ENCODE measurements around the gene NSRP1. TPM values are rescaled to one million over a fixed set of nuclear protein-coding genes. Genes with fewer than 3 reads are reported as not detected.
"Not testable (repeated sequence)": the region's sequence is repeated elsewhere in the genome, so short reads cannot be mapped to it uniquely, and the experiment has no call there.

NSRP1 gene
- total and polyA plus RNA-seq, 2 of the 4 experiments (the other 2 are of a cell fraction), result 3.4 to 14.2 TPM

DNA sequence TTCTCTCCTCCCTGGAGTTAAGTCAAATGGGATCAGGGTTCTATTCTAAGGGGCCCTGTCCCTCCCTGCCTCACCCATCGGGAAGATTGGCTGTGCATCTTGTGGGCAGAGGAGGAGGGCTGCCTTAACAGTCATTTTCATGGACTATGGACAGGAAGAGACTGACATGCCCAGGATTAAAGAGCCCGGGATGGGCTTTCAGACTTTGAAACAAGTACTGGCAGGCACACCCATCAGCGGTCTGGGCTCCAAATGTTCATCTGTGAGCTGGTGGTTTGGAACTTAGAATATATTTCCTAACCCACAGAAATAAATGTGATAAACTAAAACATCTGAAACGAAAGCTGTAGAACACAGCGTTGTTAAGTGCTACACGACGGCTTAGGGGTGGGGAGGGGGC lies 112.4 kb downstream of the NSRP1 start:
- Histone ChIP-seq H4K20me1 (ENCODE audit: insufficient read depth, low read length) (no peaks in the 10 kb centered on the region), H3K27me3 (ENCODE audit: control insufficient read depth, insufficient read depth, low read length) (peaks cover 63% of the 10 kb centered on the region), H2BK20ac (ENCODE audit: low read depth, low read length) (no peak overlapping the region), H3K27ac (ENCODE audit: insufficient read depth, low read length) (no peak overlapping the region), H2AFZ (replicated peaks; ENCODE audit: low read length, poor library complexity) (no peak overlapping the region), H4K5ac (ENCODE audit: low read depth, low read length) (no peak overlapping the region), H3K4me3 (ENCODE audit: insufficient read depth, low read depth, low read length) (no peak overlapping the region), H3K18ac (ENCODE audit: low read depth, low read length) (no peak overlapping the region), H3K56ac (ENCODE audit: extremely low read depth, insufficient read depth, low read length) (no peak overlapping the region), H2BK5ac (ENCODE audit: low read depth, low read length, poor library complexity, severe bottlenecking) (no peak overlapping the region), H3K9me3 (ENCODE audit: control insufficient read depth, insufficient read depth, low read length) (no peaks in the 10 kb centered on the region), H4K91ac (ENCODE audit: insufficient read depth, low read depth, low read length) (no peak overlapping the region), H2AK5ac (ENCODE audit: low read depth, low read length) (no peak overlapping the region), H3K9me1 (ENCODE audit: insufficient read depth, low read length) (0 out of 2 replicates have a peak, but pooled peaks cover 3% of the 10 kb centered on the region), H2BK120ac (ENCODE audit: low read depth, low read length) (no peak overlapping the region), H3K4me2 (ENCODE audit: low read depth, low read length) (no peak overlapping the region), H4K8ac (ENCODE audit: low read depth in 2 of 2, low read length in 2 of 2) (no peak overlapping the region), H2AK9ac (replicated peaks; ENCODE audit: low read depth, low read length, poor library complexity) (no peak overlapping the region), H2BK15ac (ENCODE audit: low read depth, low read length) (no peak overlapping the region), H3K14ac (replicated peaks; ENCODE audit: low read depth, low read length) (no peak overlapping the region), H3K4ac (ENCODE audit: low read depth, low read length) (no peak overlapping the region), H3K79me1 (ENCODE audit: low read depth in 1 of 2, low read length in 2 of 2) (no peaks in the 10 kb centered on the region), H3K4me1 (ENCODE audit: control insufficient read depth, insufficient read depth, low read length) (no peaks in the 10 kb centered on the region; the same call in 1 of the 2 replicates), H3K36me3 (ENCODE audit: control insufficient read depth, insufficient read depth, low read length) (no peaks in the 10 kb centered on the region), H3K9ac (ENCODE audit: low read depth, low read length) (no peak overlapping the region), H3K23ac (ENCODE audit: low read depth, low read length) (no peak overlapping the region)
- ChIA-PET CTCF (no interaction called here), POLR2A (ENCODE audit: unreplicated experiment) (no interaction called here)
- in situ Hi-C loops (cut with MboI; ENCODE audit: low sequenced_read_pairs) (no loop called here), intact Hi-C loops (cut with micrococcal nuclease) (no loop called here), dilution Hi-C loops (cut with HindIII; ENCODE audit: low sequenced_read_pairs, unreplicated experiment) (no loop called here)
- no peak for ATAC-seq (ENCODE audit: low read depth)
- WGBS, 2 experiments (ENCODE audit: extremely low coverage in 2 of 2, insufficient read length in 1 of 2), result no CpG with 5 or more reads among the region's 7 CpGs
- BruUV-seq (replicated peaks), result no TSS peak
- no peak for TF ChIP-seq MAFK (IDR thresholded peaks at IDR 0.05; ENCODE audit: low read depth, low read length)
- no peak for TF ChIP-seq FOS (IDR thresholded peaks at IDR 0.05; ENCODE audit: low read depth, low read length)
- TF ChIP-seq, protein P1, sequence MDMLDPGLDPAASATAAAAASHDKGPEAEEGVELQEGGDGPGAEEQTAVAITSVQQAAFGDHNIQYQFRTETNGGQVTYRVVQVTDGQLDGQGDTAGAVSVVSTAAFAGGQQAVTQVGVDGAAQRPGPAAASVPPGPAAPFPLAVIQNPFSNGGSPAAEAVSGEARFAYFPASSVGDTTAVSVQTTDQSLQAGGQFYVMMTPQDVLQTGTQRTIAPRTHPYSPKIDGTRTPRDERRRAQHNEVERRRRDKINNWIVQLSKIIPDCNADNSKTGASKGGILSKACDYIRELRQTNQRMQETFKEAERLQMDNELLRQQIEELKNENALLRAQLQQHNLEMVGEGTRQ (IDR thresholded peaks at IDR 0.05; ENCODE audit: low read depth, low read length), result no peak
- no peak for TF ChIP-seq POLR2A (IDR thresholded peaks at IDR 0.05; ENCODE audit: low read depth, low read length)
- TF ChIP-seq SMC3 (IDR thresholded peaks at IDR 0.05; ENCODE audit: low read depth, low read length), result no peak
- no peak for TF ChIP-seq CEBPB (IDR thresholded peaks at IDR 0.05; ENCODE audit: low read depth, low read length)
- DNase-seq, result no peak

DNA sequence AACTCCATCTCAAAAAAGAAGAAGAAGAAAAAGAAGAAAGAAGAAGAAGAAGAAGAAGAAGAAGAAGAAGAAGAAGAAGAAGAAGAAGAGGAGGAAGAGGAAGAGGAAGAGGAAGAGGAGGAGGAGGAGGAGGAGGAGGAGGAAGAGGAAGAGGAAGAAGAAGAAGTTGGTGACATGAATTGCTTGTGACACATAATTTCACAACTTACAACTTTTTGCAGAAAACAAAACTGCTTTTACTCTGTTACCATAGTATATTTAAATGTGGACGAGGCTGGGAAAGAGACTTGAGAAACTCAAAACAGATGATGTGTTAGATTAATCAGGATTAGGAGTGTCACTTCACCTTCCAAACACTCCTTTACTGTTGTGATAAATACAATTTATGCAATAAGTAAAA lies 113.4 kb downstream of the NSRP1 start:
- WGBS, 2 experiments (ENCODE audit: extremely low coverage in 2 of 2, insufficient read length in 1 of 2), result no CpG with 5 or more reads among the region's 1 CpG
- in situ Hi-C loops (cut with MboI; ENCODE audit: low sequenced_read_pairs), result not testable (repeated sequence)

More for the DNA sequence above, 113.4 kb downstream of the NSRP1 start:
- dilution Hi-C loops (cut with HindIII; ENCODE audit: low sequenced_read_pairs, unreplicated experiment); H3K4me2 ChIP-seq (ENCODE audit: low read depth, low read length); H2BK15ac ChIP-seq (ENCODE audit: low read depth, low read length); H3K14ac ChIP-seq (replicated peaks; ENCODE audit: low read depth, low read length); H3K56ac ChIP-seq (ENCODE audit: extremely low read depth, insufficient read depth, low read length); H2BK120ac ChIP-seq (ENCODE audit: low read depth, low read length); H2BK5ac ChIP-seq (ENCODE audit: low read depth, low read length, poor library complexity, severe bottlenecking); CTCF ChIA-PET; H3K4ac ChIP-seq (ENCODE audit: low read depth, low read length); H3K9me1 ChIP-seq (ENCODE audit: insufficient read depth, low read length); H3K18ac ChIP-seq (ENCODE audit: low read depth, low read length); H2BK20ac ChIP-seq (ENCODE audit: low read depth, low read length); H3K4me1 ChIP-seq (ENCODE audit: control insufficient read depth, insufficient read depth, low read length); H3K9me3 ChIP-seq (ENCODE audit: control insufficient read depth, insufficient read depth, low read length); H4K5ac ChIP-seq (ENCODE audit: low read depth, low read length); H3K36me3 ChIP-seq (ENCODE audit: control insufficient read depth, insufficient read depth, low read length); H3K79me1 ChIP-seq (ENCODE audit: low read depth in 1 of 2, low read length in 2 of 2); H4K8ac ChIP-seq (ENCODE audit: low read depth in 2 of 2, low read length in 2 of 2); H2AK5ac ChIP-seq (ENCODE audit: low read depth, low read length); H3K4me3 ChIP-seq (ENCODE audit: insufficient read depth, low read depth, low read length); H2AK9ac ChIP-seq (replicated peaks; ENCODE audit: low read depth, low read length, poor library complexity); intact Hi-C loops (cut with micrococcal nuclease); H3K23ac ChIP-seq (ENCODE audit: low read depth, low read length); BruUV-seq (replicated peaks); POLR2A ChIA-PET (ENCODE audit: unreplicated experiment); H2AFZ ChIP-seq (replicated peaks; ENCODE audit: low read length, poor library complexity); H3K9ac ChIP-seq (ENCODE audit: low read depth, low read length); H3K27ac ChIP-seq (ENCODE audit: insufficient read depth, low read length); H4K20me1 ChIP-seq (ENCODE audit: insufficient read depth, low read length); H4K91ac ChIP-seq (ENCODE audit: insufficient read depth, low read depth, low read length); DNase-seq; ATAC-seq (ENCODE audit: low read depth): not testable (repeated sequence)
- H3K27me3 ChIP-seq (ENCODE audit: control insufficient read depth, insufficient read depth, low read length), result peaks cover 65% of the 10 kb centered on the region

All from IMR-90 (cell line).